ENCODE results near the gene LRRC37A2.
"Not testable (repeated sequence)": the region's sequence is repeated elsewhere in the genome, so short reads cannot be mapped to it uniquely, and the experiment has no call there.

The LRRC37A2 gene

GRCh38 chr17:46598344-46598931 lies 86.2 kb downstream of the LRRC37A2 start:
- not testable (repeated sequence) for DNase-seq (ENCODE audit: low read depth)

- not testable (repeated sequence) for DNase-seq (ENCODE audit: low read depth)
Measured at GRCh38 chr17:46600767-46601166, 88.5 kb downstream of the LRRC37A2 start.

DNA sequence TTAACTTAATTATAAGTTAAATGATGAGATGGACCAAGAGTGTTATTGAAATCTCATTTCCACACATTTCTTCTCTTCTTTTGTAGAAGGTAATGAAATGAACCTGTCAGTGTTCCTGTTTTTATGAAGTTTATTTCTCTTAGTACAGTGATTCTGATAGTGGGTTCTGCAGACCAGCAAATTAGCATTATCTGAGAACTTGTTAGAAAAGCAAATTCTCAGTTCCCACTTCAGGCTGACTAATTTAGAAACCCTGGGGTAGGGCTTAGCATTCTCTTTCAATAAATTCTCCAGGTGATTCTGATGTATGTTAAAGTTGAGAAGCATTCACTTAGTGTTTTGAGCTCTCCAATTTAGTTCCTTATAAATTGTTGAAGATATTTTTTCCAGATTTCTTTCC lies 90.9 kb downstream of the LRRC37A2 start:
- DNase-seq (ENCODE audit: low read depth): not testable (repeated sequence)
